Activated CD8-positive, alpha-beta memory T cell treated with anti-CD3 and anti-CD28 coated beads for 48 hours (primary cell): ENCODE results near the gene BBOX1.

Experiments
- DNase-seq, 3 experiments: peaks; one replicate each; pipeline ENCODE4 v3.0.0-alpha.2; 2020; ENCODE audit warnings: low read depth in 2 of 3, low spot score in 2 of 3

Gene BBOX1

DNA sequence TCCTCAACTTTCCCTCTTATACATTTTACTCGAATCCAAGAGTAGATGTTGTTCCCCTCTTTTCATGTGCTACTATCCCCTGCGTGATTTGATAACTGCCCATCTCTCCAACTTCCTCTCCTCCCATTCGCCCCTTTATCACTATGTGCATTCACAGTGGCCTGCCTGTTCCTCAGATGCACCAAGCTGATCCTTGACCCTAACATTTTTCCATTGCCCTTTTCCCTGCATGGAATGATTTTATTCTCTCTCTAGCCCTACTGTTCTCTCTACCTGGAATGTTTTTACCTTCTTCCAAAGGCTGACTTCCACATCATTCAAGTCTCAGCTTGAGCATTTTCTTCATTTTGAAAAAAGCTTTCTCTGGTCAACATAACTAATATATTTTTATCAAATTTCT is 15.8 kb upstream of the BBOX1 start:
- no peak for DNase-seq

DNA sequence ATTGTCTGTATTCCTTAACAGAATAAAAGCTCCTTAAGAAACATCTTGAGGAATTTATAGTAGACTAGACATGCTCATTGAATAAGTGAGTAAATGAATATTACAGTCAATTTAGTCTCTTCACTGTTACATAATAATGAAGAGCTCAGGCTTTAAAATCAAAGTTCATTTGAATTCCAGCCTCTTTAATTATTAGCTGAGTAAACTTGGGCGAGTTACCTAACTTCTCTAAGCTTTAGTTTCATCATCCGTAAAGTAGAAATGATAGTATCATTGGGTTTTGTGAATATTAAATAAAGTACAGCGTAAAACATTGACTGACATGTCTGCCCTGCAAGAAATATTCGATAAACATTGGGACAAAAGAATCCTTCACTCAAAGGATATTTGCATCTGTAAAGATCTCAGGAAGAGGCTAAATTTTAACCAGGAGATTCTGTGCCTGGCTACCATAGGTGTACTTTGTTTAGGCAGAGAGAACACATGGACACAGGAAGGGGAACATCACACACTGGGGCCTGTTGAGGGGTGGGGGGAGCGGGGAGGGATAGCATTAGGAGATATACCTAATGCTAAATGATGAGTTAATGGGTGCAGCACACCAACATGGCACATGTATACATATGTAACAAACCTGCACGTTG is 15.2 kb upstream of the BBOX1 start:
- no peak for DNase-seq

DNA sequence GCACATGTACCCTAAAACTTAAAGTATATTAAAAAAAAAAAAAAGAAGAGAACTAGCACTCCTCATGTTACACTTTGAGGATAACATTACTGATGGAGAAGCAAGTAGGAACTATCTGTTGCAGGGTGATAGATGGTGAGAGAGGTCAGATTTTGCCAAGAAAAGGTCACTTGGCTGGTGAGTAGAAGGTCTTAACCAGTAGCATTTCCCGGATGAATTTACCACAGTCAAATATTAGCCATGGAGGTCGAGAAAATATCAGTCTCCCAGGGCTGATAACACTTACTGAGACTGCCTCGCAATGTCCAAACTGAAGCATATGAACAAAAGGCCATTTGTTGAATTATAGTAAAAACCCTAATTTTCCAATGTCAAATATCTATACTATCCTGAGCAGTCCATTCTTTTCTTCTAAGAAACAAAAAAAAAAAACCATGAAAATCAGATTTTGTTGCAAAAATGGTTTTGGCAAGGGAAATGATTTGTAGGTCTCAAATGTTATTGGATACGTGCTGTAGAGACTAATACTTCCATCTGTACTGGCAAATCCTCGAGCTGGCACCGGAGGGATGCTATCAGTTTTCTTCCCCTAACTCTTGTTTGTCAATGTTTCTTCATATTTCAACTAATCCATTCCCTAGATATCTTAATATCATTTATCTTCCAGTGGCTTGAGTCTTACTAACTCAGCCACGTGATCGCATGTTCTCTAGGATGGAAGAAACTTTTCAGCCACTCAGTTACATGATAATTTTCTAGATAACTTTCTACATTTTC is 14.5 kb upstream of the BBOX1 start:
- no peak for DNase-seq

DNA sequence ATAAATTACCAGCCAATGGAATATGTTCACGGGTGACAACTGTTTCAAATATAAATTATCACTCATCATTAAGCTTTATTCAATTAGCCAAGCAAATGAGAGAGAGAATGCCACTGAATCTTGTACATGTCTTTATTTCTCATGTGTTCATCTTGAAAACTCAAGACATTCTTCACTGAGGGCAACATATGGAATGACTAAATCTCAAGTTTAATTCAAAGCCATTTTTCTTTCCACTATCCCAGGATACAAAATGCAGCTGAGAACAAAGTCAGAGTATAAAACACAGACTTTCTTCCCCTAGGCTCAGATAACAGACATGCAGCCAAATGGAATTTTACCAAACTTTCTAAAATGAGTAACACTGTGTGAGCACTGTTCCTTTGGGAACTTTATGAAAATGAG is 12.1 kb upstream of the BBOX1 start:
- no peak for DNase-seq

DNA sequence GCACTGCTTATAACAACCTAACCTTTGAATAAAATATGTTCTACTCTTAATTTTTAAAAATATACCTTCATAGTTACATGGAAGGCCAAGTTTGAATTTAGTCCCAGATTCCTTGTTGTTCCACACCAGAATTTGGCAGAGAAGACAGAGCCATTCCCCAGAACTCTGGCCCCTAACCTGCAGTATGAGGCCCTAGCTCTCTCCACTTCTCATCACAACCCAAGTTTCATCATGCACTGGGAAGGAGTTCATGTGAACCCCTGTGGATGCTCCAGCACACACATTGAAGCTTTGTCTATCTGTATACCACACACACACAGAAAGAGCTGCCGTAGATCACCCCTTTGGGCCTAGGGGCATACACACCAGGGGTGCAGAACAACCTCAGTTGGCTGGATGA is 10.6 kb upstream of the BBOX1 start:
- DNase-seq, result no peak

DNA sequence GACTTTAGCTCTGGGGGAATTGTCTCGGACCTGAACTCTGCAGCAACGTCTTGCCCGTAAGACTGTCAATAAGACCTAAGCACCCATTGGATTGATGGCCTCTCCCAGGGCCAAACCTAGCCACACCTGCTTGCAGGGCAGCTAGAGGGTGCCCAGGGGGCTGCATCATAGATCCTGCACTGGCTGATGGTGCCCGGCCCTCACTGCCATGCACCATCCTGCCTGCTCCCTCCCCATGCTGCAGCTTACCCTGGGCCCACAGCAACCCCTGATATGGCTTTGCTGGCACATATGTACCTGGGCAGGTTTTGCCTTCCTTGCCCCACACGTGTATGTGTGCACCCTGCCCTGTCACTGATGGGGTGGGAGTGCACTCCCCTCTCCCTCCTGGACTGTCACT is 8.9 kb upstream of the BBOX1 start:
- DNase-seq, result no peak

DNA sequence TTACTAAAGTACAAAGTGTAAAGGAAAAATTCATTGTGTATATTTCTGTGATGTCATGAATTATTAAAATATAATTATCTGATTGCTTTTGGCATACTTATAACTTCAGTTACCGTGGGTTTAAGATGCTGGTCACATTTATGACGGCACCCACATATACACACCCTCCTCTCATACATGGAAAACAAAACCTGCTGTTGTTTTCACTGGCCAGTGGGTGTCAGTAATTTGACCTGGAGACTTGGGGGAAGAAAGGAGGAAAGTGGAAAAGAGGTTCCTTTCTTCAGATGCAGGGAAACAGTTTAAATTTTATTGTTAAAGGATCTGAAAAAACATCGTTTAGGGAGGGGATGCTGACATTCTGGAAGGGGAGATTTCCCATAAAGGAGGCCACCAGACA is 742 bp upstream of the BBOX1 start:
- no peak for DNase-seq

DNA sequence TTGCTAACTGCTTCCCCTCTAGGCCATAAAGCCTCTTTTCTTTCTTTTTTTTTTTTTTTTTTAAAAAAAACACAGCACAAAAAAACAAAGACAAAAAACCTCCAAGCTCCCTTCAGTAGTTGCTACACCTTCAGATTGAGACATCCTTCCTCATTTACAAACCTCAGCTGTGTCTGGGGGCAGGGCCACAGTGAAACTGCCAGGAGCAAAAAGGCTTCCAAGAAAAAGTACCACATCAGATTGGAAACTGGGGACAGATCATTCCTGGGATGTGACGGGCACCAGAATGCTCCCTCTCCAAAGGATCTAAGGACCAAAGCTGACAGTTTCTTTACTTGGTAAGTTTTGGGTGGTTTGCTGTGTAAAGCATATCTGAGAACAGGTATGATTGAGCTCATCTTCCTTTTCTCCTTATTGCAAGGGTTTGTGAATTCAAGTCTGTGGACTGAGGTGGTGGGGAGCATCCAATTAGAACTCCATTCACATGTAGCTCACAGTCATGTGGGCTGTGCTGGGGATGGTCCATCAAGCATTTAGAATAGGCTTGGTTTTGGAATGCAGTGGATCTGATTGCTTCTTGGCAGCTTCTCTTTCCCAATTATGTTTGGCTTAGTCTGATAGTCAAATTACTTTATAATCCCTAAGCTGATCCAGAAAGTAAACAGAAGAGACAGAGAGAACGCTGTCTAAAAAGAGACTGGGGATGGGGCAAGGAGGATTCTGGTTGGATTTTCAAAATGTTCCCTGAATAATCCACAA is 705 bp downstream of the BBOX1 start:
- no peak for DNase-seq

DNA sequence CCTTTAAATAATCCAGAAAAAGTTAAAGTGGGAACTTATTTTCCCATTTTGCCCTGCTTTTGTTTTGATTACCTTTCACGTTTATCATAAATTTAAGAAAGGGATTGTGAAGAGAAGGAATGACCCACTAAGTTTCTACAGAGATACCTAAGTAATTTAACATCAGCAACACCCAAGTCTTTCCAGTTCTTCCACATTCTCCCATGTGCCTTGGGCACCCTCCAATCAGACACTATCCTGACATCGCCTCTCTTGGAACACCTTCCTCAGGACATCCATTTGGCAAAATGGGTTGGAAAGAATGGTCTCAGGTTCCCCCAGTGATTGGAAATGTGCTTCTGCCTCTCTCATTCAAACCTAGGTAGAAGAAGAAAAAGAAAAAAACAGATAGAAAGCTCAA is 6.3 kb downstream of the BBOX1 start:
- no peak for DNase-seq

DNA sequence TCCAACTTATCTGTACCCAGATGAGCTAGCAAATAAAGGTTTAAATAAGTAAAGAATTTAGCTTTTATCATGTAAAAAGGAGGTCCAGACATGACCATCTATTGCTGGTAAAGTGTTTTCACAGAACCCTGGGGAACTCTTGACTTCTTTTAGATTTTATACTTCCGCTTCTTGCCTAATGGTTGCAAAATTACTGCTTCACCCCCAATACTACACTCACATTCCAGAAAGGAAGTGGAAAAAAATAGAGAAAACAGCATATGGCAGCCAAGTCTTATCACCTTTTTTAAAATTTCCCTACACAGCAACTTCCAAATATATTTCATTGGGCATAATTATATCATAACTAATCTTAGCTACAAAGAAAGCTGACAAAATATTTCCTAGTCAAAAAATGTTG is 12.1 kb downstream of the BBOX1 start:
- DNase-seq, result no peak

DNA sequence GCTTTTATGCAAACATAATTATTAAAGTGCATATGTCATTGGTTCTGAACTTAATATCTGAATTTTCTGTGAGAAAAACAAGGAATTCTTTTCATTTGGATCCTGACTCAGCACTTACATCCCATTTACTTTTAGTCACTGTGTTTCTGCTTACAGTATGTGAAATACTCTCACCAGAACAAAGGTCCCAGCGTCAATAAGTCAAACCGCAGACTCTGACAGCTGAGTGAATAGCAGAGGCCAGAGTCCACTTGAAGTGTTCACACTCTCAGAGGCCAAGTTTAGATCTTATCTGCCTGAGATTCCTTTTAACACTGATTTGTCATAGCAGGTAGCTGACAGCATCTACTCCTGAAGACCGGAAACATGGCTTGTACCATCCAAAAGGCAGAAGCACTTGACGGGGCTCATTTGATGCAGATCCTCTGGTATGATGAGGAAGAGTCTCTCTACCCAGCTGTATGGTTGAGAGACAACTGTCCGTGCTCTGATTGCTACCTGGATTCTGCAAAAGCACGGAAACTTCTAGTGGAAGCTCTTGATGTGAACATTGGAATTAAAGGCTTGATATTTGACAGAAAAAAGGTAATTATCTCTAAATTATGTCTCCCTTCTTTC is 14.6 kb downstream of the BBOX1 start:
- DNase-seq, result no peak

DNA sequence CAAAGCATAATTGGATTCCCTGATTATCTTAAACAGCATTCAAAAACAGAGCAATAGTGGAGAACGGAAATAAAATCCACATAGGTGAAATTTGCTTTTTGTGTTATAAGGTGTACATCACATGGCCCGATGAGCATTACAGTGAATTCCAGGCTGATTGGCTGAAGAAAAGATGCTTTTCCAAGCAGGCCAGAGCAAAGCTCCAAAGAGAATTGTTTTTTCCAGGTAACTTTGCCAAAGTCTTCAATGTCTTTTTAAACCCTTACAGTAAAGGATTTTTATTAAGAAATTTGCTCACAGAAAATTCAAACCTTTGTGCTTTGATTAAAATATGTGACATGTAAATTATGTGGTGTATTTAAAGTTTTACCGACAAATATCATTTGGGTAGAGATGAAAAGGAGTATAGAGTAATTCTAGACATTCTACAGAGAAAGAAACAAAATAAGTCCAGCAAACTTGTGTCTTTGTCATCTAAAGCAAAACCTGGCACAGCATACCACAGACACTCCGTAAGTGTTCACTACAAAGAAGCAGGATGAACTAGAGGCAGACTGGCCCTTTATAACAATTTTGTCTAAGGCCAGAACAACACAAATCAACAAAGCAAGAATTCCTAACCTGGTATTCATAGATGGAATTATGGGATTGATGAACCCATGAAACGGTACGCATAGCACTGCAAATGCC is 16.6 kb downstream of the BBOX1 start:
- no peak for DNase-seq

DNA sequence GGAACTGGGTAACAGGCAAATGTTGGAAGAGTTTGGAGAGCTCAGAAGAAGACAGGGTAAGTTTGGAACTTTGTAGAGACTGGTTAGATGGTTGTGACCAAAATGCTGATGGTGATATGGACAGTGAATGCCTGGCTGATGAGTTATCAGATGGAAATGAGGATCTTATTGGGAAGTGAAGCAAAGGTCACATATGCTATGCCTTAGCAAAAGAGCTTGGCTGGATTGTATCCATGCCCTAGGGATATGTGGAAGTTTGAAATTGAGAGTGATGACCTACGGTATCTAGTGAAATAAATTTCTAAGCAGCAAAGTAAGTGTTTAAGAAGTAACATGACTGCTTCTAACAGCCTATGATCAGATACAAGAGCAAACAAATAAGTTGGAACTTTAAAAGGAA is 17.8 kb downstream of the BBOX1 start:
- DNase-seq, result no peak

DNA sequence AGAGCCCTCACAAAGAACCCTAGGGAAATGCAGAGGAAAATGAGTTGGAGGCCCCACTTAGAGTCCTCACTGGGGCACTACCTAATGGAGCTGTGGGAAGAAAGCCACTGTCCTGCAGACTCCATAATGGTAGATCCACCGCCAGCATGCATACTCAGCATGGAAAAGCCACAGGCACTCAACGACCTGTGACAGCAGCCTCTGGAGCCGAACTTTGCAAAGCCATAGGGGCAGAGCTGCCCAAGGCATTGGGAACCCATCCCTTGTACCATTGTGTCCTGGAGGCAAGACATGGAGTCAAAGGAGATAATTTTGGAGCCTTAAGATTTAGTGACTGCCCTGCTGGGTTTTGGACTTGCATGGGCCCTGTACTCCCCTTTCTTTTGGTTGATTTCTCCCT is 18.8 kb downstream of the BBOX1 start:
- DNase-seq, result no peak

DNA sequence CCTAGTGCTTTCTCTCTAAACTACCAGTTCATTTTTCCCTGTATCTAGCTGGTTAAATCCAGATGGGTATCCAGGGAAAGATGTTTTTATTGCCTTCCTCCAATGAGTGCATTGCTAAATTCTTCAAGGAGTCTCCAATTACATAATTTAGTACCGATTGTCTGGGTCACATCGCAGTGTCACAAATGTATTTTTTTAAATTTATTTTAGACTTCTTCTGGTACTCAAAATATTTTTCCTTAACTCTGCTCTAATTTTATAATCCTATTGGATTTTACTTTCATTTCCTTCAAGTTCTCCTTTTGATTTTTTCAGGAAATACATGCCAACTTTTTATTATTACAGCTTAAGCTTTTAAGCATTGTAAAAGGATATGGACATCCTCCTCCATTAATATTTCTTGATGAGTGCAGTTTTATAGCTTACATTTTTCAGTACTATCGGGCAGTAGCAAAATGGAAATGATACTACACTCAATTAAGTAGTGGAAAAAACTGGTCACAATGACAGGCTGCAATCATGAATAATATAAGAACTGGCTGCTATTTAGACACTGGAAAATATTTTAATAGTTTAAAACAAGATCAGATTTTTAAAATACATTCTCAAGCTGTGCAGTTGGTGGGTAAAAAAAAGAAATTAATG is 20.3 kb downstream of the BBOX1 start:
- no peak for DNase-seq

DNA sequence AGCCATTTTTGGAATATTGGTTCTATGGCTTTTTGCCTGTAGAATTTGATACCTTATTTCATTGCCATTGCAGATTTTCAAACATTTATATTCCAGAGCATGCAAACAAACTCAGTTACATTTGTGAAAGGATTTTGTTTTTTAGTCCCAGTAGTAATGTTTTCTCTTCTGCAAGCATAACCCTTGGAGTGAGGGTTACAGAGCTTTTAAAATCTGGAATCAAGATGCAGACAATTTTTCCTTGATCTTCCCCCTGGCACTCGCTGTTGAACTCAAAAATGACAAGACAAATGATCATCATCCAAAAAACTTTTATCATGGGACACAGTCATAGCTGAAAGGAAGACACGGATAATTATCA is 20.8 kb downstream of the BBOX1 start:
- DNase-seq, result no peak

DNA sequence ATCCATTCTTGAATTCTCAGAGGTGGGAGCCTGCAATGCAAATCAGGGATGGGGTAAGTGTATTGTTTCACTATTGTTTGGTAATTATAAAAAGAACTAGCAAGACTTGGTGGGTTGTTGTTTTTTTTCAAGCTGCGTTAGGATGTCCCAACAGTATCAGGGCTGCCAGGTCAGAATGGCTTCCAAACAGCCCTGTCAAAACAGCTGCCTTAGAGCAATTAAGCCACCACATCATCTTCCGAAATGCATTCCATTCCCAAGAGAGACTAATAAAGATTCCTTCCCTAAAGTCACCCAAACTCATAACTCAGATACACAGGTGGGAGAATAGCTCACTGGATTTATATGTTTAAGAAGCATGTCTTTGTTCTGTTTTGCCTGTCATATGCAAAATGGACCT is 23.5 kb downstream of the BBOX1 start:
- DNase-seq, result no peak

DNA sequence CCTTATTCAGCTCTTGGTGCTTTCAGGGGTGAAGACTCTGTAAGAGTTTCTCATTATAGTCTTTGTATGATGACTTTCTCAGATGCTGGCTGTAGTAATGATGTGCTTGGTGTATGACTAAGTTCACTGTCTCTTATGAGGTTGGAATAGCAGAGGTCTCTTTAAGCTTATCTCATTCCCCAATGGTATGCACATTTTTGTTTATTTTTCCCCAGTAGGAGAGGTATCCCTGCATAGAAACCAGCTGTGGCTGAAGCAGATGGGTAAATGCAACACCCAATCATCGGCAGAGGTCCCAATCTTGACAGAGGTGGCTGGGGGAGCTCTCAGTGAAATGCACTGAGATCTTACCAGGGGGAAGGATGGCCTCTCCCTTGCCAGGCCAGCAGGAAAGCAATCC is 34.6 kb downstream of the BBOX1 start:
- DNase-seq, result no peak

DNA sequence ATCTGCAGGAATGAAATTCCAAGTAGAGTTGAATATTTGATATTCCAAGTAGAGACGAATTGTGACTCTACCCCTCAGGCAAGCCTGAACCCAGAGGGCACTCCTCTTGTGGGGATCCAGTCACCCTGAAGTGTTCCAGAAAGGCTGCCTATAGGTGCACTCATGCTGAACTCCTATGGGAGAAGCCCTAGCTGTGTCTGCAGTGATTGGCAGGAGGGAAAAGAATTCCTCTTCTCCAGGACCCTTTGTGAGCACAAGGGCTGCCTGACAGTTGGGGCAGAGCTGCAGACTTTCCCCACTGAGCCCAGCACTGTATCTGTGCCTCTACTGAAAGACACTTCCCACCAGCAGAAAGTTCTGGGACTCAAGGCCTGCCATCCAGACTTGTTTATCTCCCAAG is 35.0 kb downstream of the BBOX1 start:
- DNase-seq, result no peak

DNA sequence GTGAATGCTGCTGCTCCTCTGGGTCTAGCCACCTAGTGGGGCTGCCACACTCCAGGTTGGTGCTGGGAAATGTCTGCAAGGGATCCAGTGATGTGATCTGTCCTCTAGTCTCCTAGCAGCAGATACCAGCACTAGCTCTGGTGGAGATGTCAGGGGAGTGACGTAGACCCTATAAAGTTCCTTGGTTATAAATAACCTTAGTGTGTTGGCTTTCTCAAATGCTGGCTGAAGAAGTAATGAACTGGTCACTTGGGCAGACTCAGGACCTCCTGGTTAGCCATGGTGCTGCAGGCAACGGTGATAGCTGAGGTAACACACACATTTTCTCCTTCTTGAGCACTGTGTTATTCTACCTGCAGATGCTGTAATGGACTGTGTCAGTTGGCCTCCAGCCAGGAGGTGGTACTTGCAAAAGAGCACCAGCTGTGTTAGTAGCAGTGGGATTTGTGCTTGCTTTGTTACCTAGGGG is 35.5 kb downstream of the BBOX1 start:
- DNase-seq, result no peak

DNA sequence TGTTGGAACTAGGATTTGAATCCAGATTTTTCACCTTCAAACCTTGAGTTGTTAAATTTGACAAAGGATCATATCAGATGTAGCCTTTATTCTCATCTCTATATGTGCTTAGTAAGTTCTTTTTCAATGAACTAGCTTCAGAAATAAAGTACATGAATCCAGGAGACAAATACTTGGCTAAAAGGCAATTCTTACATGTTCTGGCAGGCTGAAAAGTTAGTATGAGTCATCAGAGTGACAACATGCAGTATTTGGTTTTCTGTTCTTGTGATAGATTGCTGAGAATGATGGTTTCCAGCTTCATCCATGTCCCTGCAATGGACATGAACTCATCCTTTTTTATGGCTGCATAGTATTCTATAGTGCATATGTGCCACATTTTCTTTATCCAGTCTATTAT is 40.4 kb downstream of the BBOX1 start:
- no peak for DNase-seq
